Stimulated activated CD4-positive, alpha-beta T cell treated with anti-CD3 and anti-CD28 coated beads, Interleukin-12 subunit alpha, Interleukin-12 subunit beta, amount 100 ng/mL, for 48 hours (primary cell): ENCODE data around the gene C11orf54.
"Not testable (repeated sequence)": the region's sequence is repeated elsewhere in the genome, so short reads cannot be mapped to it uniquely, and the experiment has no call there.

Experiments used
- DNase-seq, 3 donors: peaks; one replicate each; pipeline ENCODE4 v3.0.0-alpha.2; 2020; ENCODE audit warnings: low read depth in 2 of 3, low spot score in 1 of 3

C11orf54 gene

GRCh38 chr11:93734427-93735222, 6.8 kb upstream of the C11orf54 start:
- no peak for DNase-seq

- DNase-seq, result no peak
These were observed 5.8 kb upstream of the C11orf54 start for GRCh38 chr11:93735627-93736026.

GRCh38 chr11:93736129-93736528, 5.3 kb upstream of the C11orf54 start:
- DNase-seq, result no peak

DNA sequence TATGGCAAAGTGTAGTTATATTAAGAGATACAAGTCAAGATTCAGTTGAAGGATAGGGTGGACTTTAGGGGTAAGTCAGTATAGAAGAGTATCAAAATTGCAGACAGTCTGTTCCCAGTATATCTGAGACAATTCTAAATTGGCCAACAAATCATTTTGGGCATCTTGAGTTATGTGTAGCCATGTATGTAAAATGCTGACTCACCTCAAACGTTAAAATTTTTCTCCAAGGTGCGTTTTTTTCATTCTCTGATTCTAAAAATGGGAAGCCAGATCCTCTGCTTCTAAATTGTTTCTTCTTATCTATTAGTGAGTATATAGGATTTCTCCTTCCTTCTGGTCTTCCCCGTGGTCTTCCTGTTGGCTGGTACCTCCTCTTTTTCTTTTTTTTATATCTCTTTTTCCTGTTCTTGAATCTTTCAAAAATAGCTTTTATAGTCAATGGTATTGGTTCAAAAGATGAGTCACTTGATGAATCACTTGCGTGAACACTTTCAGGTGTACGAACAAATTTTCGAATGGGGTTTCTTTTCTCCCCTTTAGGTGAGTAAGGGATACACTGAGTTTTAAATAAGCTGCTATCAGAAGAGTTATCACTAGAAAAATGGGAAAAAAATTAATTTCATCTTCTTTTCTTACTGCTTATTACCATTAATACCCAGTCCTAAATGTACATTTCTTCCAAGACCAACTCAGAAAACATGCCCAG, 3.4 kb upstream of the C11orf54 start:
- no peak for DNase-seq

DNA sequence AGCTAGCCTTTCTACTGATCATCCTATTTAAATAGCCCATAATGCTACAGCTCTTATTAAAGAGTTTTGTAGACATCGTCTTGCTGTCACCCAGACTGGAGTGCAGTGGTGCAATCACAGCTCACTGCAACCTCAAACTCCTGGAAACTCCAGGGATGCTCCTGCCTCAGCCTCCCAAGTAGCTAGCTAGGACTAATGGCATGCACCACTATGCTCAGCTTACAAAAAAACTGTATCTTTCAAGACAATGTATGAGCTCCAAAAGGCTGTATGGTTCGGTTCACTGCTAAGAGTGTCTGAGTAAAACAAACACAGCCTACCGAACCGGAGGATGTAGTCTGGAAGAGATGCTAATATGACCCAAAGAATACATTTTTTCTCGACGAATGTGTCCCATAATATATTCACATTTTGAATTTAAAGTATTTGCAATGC, 2.8 kb upstream of the C11orf54 start:
- no peak for DNase-seq

DNA sequence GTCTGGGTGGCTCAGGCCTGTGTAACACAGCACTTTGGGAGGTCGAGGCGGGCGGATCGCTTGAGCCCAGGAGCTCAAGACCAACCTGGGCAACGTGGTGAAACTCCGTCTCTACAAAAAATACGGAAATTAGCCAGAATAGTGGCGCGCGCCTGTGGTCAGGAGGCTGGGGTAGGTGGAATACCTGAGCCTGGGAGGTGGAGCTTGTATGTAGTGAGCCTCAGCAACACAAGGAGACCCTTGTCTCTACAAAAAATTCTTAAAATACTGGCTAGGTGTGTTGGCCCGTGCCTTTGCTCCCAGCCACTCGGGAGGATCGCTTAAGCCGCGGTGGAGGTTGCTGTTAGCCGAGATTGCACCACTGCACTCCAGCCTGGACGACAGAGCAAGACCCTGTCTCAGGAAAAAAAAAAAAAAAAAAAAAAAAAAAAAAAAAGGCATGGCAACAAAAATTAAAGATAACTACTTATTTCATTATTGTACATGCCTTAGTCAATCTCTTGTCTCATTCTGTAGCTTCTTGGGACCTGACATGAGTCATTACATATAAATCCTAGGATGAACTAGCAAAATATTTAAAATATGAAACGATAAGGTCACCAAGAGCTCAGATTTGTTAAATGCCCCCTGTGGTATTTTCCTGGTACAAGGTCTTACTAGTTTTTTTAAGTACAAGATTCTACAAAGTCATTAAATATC, 1.3 kb upstream of the C11orf54 start:
- DNase-seq, result peak; percentile 39 to 51 (median 41)

GRCh38 chr11:93740730-93741093, 760 bp upstream of the C11orf54 start:
- DNase-seq, result peak; percentile 42 to 53 (median 46)

GRCh38 chr11:93741882-93742226, 382 bp downstream of the C11orf54 start:
- DNase-seq, result no peak

DNA sequence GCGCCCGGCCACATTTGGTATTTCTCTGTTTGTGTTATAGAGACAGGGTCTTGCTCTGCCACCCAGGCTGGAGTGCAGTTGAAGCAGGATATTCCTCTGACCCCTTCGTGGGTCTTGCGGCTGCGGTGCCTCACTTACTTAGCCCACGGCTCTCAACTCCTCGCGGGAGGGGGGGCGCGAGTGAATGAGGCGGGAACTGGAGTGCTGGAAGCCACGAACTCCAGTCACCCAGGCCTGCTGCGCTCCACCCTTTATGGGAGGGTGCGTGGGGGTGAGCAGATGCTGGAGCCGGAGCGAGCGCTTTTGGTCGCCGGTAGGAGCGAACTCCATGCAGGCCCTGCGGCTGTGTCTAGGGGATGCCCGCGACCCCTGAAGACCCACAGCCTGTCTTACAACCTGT, 1.8 kb downstream of the C11orf54 start:
- DNase-seq, result no peak

GRCh38 chr11:93744669-93745004, 3.2 kb downstream of the C11orf54 start:
- DNase-seq, result no peak

DNA sequence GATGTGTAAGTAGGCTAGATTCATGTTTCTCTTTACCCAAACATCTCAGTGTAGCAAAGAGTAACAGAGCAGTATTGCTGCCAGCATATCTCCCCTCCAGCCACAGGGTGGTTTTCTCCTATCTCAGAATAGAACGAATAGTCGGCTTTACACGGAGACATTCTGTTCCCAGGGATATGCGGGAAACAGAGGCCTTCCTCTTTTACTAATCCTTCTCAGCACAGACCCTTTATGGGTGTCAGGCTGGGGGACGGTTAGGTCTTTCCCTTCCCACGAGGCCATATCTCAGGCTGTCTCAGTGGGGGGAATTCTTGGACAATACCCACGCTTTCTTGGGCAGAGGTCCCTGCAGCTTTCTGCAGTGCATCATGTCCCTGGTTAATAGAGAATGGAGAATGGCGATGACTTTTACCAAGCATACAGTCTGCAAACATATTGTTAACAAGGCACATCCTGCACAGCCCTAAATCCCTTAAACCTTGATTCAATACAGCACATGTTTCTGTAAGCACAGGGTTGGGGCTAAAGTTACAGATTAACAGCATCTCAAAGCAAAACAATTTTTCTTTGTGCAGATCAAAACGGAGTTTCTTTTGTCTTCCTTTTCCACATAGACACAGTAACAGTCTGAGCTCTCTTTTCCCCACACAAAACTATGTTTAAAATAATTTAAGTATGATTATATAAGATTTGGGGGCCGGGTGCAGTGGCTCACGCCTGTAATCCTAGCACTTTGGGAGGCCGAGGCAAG, 3.7 kb downstream of the C11orf54 start:
- not testable (repeated sequence) for DNase-seq

DNA sequence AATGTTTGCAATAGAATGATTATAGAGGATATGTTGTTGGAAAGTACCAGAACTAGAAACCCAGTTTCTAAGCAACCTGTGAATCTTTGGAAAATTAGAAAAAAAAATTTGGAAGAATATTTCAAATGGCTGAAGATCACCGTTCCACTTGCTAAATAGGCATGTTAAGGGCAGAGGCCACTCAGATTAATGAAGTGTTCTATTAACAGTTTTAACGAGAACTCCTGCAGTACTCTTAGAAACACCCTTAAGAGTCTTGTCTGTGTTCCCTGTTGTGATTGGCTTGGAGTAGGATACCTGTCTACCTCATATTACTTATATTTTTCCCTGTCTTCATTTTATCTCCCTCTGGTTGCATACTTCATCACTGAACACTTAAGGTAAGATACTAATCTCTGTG, 4.6 kb downstream of the C11orf54 start:
- no peak for DNase-seq

DNA sequence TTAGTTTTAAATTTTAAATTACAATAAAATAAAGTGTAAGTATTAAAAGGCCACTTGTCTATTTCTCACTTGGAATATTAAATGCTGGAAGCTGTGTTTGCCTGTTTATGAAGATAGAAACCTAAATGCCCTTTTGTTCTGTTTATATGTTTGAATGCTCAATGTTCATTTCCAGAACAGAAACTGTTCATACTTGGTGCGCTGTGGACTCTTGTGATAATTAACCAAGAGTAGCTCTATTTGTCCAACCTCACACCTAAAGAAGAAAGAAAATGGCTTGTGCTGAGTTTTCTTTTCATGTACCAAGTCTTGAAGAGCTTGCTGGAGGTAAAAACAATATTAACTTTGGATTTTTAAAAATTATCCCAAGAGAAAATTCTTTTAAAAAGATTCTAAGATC, 5.7 kb downstream of the C11orf54 start:
- DNase-seq, result no peak

DNA sequence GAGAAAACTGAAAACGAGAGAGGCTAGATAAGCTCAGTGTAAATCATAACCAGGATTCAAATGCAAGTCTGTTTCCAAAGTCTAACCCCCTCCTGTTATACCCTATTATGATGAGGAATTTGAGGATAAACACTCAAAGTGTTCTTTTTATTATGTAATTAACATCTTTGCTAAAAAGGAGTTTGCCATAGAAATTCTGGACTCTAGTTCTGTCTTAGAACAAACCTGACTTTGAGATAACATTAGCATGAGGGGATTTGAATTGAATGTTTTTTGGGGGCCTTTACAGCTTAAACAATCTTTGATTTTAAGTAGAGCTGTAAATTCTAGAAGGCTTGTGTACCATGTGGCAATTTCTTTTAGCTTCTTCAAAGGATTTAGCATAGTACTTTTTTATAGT, 9.5 kb downstream of the C11orf54 start:
- DNase-seq, result no peak

DNA sequence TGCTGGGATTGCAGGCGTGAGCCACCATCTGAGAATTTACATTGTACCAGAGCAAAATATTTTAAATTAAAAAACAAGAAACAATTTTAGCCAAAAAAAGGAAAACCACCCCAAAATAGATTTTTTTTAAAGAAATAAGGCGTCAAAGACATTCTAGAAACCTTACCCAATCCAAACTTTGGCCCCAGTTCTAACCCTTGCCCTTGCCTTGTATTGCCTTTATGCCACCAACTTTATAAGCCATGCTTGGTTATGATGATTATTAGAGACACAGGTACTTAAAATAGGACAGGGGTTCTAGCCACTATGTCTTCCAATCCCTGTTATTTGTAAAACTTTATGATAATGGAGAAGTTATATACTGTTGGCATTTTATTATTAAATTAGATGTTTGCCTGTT, 11.8 kb downstream of the C11orf54 start:
- DNase-seq, result no peak

DNA sequence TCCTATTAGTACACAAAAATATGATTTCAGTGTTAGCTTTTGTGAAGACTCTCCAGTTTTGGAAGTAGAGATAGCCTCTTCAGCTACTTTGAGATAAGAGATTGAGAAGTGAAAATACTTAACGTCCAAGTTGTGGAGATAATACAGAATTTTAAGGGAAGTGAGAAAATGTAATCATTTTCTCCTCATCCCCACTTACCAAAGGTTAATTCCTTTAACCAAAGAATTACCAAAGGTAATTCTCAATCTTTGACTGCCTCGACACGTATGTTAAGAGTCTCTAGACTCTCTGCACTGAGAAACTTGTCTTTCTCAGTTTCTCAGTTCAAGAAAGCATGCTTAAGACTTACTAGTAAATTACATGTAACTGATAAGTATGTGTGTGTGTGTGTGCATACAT, 15.3 kb downstream of the C11orf54 start:
- no peak for DNase-seq

- DNase-seq, result no peak
These were observed 15.8 kb downstream of the C11orf54 start for GRCh38 chr11:93757301-93757700.

DNA sequence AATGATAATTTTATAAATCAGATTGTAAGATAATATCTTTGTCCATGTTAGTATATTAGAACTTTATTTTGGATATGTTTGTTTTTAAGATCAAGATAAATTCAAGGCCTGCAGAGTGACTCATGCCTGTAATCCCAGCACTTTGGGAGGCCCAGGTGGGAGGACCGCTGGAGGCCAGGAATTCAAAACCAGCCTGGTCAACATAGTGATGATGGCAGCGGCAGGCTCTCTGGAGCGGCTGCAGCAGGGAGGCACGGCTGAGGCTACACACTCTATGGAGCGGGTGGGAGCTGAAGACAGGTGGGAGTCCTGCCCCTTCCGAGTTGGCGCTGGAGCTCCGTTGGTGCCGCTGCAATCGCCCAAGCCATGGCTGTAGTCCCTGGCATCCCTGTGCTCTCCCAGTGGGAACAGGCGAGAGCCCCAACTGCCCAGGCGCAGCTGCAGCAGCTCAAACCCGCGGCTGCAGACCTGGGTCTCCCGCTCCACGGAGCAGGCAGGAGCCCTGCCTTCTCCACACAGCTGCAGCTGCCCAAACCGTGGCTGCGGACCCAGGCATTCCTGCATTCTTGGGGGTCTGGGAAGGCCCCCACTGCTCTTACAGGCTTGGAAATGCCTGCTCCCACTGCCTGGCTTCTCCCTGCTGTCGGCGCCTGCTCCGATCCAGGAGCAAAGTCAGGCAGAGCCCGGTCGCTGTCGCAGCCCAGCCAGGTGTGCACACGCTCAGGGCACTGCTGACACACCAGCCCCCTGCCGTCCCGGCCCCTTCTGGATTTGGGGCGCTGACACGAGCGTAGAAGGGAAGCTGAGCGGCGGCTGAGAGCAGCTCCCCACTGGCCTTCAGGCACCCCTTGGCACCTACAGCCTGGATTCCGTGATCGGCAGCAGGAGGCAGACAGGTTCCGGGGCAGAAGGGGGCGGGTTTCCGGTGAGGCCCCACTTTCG, 16.7 kb downstream of the C11orf54 start:
- no peak for DNase-seq

- DNase-seq, result not testable (repeated sequence)
These were observed 17.7 kb downstream of the C11orf54 start for GRCh38 chr11:93759123-93759522.

DNA sequence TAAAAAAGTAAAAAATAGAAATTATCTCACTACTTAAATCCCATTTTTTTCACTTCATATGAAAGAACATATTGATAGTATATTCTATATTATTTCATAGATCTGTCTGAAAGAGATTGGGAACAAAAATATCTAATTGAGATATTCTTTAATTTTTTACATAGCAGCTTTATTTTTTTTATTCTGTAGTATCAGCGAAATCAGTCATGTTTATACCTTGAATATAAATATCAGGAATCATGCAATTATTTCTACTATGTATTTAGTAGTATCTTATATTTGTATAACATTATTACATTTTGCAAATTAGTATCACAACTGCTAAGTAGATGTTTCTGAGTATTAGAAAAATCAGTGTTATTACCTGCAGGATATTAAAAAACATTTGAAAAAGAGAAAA, 20.4 kb downstream of the C11orf54 start:
- no peak for DNase-seq
